ENCODE data around the gene ANKMY1.

The ANKMY1 gene

DNA sequence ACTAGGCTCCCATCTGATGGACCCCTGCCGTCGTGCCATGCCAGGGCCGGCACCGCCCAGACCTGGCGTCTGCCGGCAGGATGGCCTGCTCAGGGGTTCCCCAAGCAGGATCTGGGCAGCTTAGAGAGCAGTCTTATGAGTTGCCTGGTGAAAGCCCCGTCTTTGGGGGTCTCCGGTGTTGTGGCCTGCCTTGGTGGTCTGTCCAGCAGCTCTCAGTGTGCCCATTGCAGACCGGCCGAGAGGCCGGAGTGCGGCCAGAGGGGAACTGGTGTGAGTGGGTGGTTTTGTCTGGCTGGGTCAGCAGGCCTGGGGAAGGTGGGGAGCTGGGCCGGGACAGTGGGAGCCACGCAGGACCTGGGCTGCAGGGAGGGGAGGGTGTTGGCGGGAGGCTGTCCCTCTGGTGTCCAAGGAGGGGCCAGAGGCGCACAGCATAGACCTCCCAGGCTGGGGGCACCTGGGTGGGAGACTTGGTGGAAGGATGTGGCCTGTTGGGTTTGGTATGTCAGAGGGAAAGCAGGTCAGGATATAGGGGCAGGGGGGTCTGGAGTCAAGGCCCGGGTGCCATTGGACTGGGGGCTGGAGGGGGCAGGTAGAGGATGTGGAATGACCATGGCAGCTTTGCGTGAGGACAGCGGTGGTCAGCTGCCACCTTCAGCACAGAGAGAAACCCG lies 105.9 kb downstream of the ANKMY1 start:
- no peak overlapping the region for H3K4me3 ChIP-seq (ENCODE audit: insufficient read depth, low read length, poor library complexity, severe bottlenecking)
- H3K79me2 ChIP-seq (ENCODE audit: insufficient read depth, low read length): no peaks in the 10 kb centered on the region

DNA sequence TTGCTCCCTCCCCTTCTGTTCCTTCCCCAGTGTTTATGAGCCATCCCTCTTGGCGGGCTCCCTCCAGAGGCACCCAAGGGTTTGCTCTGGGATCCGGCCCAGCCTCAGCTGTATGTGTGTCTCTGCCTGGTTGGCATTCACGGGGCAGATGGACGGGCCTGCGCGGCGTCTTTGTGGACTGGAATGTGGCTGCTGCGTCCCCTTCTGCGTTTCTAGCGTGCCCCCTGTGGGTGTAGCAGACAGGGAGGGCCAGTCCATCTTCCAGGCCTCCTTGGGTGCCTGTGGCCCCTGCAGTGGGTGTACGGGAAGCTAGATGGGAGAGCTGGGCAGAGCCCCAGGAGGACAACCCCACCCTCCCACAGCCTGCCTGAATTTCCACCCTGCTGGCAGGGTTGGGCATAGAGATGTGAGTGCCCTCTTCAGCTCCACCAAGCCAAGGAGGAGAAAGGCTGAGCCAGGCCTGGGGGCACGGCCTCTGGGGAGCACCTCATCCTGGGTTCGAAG lies 106.6 kb downstream of the ANKMY1 start:
- H3K36me3 ChIP-seq (ENCODE audit: low read length): no peaks in the 10 kb centered on the region
- no peak overlapping the region for H3K4me2 ChIP-seq (ENCODE audit: low read depth, low read length, poor library complexity, severe bottlenecking)
- no peak overlapping the region for H3K27ac ChIP-seq (ENCODE audit: low read depth, low read length)
- no peaks in the 10 kb centered on the region for H3K9me2 ChIP-seq (replicated peaks; ENCODE audit: insufficient read depth, low read length)
- H3K4me3 ChIP-seq (ENCODE audit: insufficient read depth, low read length, poor library complexity, severe bottlenecking): no peak overlapping the region
- H3K9ac ChIP-seq (ENCODE audit: low read length): no peak overlapping the region
- H3K27me3 ChIP-seq (ENCODE audit: low read length): no peaks in the 10 kb centered on the region
- H3K79me2 ChIP-seq (ENCODE audit: insufficient read depth, low read length): no peaks in the 10 kb centered on the region
- no peak overlapping the region for H2AFZ ChIP-seq (ENCODE audit: low read depth, low read length, severe bottlenecking)
- H3F3A ChIP-seq (ENCODE audit: insufficient read depth): no peaks in the 10 kb centered on the region
- no peaks in the 10 kb centered on the region for H4K20me1 ChIP-seq (ENCODE audit: low read depth, low read length)
- TF ChIP-seq, protein P1, sequence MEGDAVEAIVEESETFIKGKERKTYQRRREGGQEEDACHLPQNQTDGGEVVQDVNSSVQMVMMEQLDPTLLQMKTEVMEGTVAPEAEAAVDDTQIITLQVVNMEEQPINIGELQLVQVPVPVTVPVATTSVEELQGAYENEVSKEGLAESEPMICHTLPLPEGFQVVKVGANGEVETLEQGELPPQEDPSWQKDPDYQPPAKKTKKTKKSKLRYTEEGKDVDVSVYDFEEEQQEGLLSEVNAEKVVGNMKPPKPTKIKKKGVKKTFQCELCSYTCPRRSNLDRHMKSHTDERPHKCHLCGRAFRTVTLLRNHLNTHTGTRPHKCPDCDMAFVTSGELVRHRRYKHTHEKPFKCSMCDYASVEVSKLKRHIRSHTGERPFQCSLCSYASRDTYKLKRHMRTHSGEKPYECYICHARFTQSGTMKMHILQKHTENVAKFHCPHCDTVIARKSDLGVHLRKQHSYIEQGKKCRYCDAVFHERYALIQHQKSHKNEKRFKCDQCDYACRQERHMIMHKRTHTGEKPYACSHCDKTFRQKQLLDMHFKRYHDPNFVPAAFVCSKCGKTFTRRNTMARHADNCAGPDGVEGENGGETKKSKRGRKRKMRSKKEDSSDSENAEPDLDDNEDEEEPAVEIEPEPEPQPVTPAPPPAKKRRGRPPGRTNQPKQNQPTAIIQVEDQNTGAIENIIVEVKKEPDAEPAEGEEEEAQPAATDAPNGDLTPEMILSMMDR (IDR thresholded peaks at IDR 0.05; ENCODE audit: insufficient read depth, low read length, poor library complexity, severe bottlenecking): no peak
- no peak for TF ChIP-seq EZH2phosphoT487 (conservative IDR thresholded peaks at IDR 0.05; ENCODE audit: low read length)
- no peaks in the 10 kb centered on the region for H3K9me3 ChIP-seq (ENCODE audit: insufficient read depth, low read length)

More for the DNA sequence above, 105.9 kb downstream of the ANKMY1 start:
- H3K9me3 ChIP-seq (ENCODE audit: insufficient read depth, low read length): no peaks in the 10 kb centered on the region
- H3K4me2 ChIP-seq (ENCODE audit: low read depth, low read length, poor library complexity, severe bottlenecking): no peak overlapping the region
- no peaks in the 10 kb centered on the region for H3K27me3 ChIP-seq (ENCODE audit: low read length)
- no peak overlapping the region for H3K27ac ChIP-seq (ENCODE audit: low read depth, low read length)
- H2AFZ ChIP-seq (ENCODE audit: low read depth, low read length, severe bottlenecking): no peak overlapping the region
- no peaks in the 10 kb centered on the region for H3K9me2 ChIP-seq (replicated peaks; ENCODE audit: insufficient read depth, low read length)
- H3K9ac ChIP-seq (ENCODE audit: low read length): no peak overlapping the region
- no peaks in the 10 kb centered on the region for H3K36me3 ChIP-seq (ENCODE audit: low read length)
- no peaks in the 10 kb centered on the region for H4K20me1 ChIP-seq (ENCODE audit: low read depth, low read length)
- TF ChIP-seq, protein P1 (IDR thresholded peaks at IDR 0.05; ENCODE audit: insufficient read depth, low read length, poor library complexity, severe bottlenecking): no peak
- TF ChIP-seq EZH2phosphoT487 (conservative IDR thresholded peaks at IDR 0.05; ENCODE audit: low read length): no peak
- H3F3A ChIP-seq (ENCODE audit: insufficient read depth): no peaks in the 10 kb centered on the region

DNA sequence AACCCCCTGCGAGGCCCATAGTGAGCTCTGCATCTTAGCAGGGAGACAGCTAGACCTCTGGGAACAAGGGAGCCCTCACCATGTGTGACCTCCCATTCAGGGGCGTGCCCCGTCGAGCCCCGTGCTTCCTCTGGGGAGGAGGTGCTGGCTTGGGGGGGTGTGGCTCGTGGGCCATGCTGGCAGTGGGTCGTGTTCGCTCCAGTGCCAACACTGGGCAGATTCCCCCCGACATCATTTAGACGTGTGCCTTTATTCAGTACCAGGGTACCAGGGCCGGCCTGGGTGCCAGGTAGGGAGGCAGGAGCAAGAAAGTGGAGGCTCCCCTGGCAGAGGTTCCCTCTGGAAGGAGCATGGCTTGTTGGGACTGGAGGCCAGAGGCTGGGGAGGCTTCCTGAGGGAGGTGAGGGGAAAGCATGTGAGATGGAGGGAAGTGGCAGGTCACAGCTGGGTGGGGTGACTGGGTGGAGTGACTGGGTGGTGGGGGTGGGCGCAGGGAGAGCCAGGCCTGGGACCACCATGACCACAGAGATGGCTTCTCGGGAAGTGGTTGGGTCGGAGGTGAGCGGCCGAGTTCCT lies 107.2 kb downstream of the ANKMY1 start:
- H3K27me3 ChIP-seq (ENCODE audit: low read length): no peaks in the 10 kb centered on the region
- H3K79me2 ChIP-seq (ENCODE audit: insufficient read depth, low read length): no peaks in the 10 kb centered on the region
- no peak overlapping the region for H3K9ac ChIP-seq (ENCODE audit: low read length)
- no peaks in the 10 kb centered on the region for H3K9me2 ChIP-seq (replicated peaks; ENCODE audit: insufficient read depth, low read length)
- H3K4me3 ChIP-seq (ENCODE audit: insufficient read depth, low read length, poor library complexity, severe bottlenecking): no peak overlapping the region
- H3F3A ChIP-seq (ENCODE audit: insufficient read depth): no peaks in the 10 kb centered on the region
- H3K27ac ChIP-seq (ENCODE audit: low read depth, low read length): no peak overlapping the region
- no peaks in the 10 kb centered on the region for H3K36me3 ChIP-seq (ENCODE audit: low read length)
- H3K4me2 ChIP-seq (ENCODE audit: low read depth, low read length, poor library complexity, severe bottlenecking): no peak overlapping the region
- TF ChIP-seq, protein P1 (IDR thresholded peaks at IDR 0.05; ENCODE audit: insufficient read depth, low read length, poor library complexity, severe bottlenecking): no peak
- TF ChIP-seq EZH2phosphoT487 (conservative IDR thresholded peaks at IDR 0.05; ENCODE audit: low read length): no peak
- no peak overlapping the region for H2AFZ ChIP-seq (ENCODE audit: low read depth, low read length, severe bottlenecking)
- no peaks in the 10 kb centered on the region for H3K9me3 ChIP-seq (ENCODE audit: insufficient read depth, low read length)
- H4K20me1 ChIP-seq (ENCODE audit: low read depth, low read length): no peaks in the 10 kb centered on the region

All from SU-DHL-6 (cell line).